H1 (cell line): ENCODE results near the gene TIAM2. TPM values are rescaled to one million over a fixed set of nuclear protein-coding genes. Genes with fewer than 3 reads are reported as not detected.
"Not testable (repeated sequence)": the region's sequence is repeated elsewhere in the genome, so short reads cannot be mapped to it uniquely, and the experiment has no call there.

Experiments
- CTCF ChIA-PET: fragments of 300-600 bp; sonication (Branson Sonifier 250); formaldehyde crosslinking; loops from one replicate; lab custom pipeline; 2021; ENCODE audit not compliant: partially characterized antibody; lab: Charles Lee
- POLR2A ChIA-PET: fragments of 300-600 bp; sonication (Branson Sonifier 250); formaldehyde crosslinking; loops from one replicate; lab custom pipeline; 2021; ENCODE audit warnings: inconsistent platforms; ENCODE audit not compliant: partially characterized antibody; lab: Charles Lee
- DNase-seq, 2 experiments: peaks; one replicate each; pipeline versions ENCODE4 v3.0.0 to v3.0.0-alpha.2; 2010 to 2022; ENCODE audit warnings: low spot score in 2 of 2, low read depth in 1 of 2, mixed read lengths in 1 of 2
- FAIRE-seq: peaks from 2 replicates; lab custom pipeline; 2011; peaks lifted over from hg19 to GRCh38; lab: Jason Lieb, UNC
- H2AFZ ChIP-seq: 2 replicates; pipeline ENCODE4 v1.8.1; 2012; ENCODE audit warnings: low read length, inconsistent platforms
- H2AK5ac ChIP-seq: 2 replicates; pipeline ENCODE4 v1.6.1; 2013; ENCODE audit warnings: low read depth, low read length
- H2BK120ac ChIP-seq: replicated peaks from 2 replicates; pipeline ENCODE3; 2013; ENCODE audit warnings: low read depth, low read length, inconsistent platforms
- H2BK12ac ChIP-seq: 2 replicates; pipeline ENCODE4 v1.6.1; 2013; ENCODE audit warnings: low read depth, low read length
- H2BK15ac ChIP-seq: 2 replicates; pipeline ENCODE4 v1.6.1; 2013; ENCODE audit warnings: low read length
- H2BK20ac ChIP-seq: 2 replicates; pipeline ENCODE4 v1.6.1; 2013; ENCODE audit warnings: low read length
- H2BK5ac ChIP-seq: 2 replicates; pipeline ENCODE4 v1.6.1; 2013; ENCODE audit warnings: low read depth, low read length
- H3K14ac ChIP-seq: 2 replicates; pipeline ENCODE4 v1.6.1; 2013; ENCODE audit warnings: inconsistent platforms; ENCODE audit not compliant: insufficient read length
- H3K18ac ChIP-seq: 2 replicates; pipeline ENCODE4 v1.6.1; 2013; ENCODE audit warnings: low read length; ENCODE audit errors: extremely low read depth
- H3K23ac ChIP-seq: 2 replicates; pipeline ENCODE4 v1.6.1; 2013; ENCODE audit warnings: inconsistent platforms; ENCODE audit not compliant: insufficient read length
- H3K23me2 ChIP-seq: 2 replicates; pipeline ENCODE4 v1.6.1; 2013; ENCODE audit warnings: low read depth, low read length
- H3K27ac ChIP-seq: 2 replicates; pipeline ENCODE4 v1.6.1; 2011; ENCODE audit warnings: low read depth, low read length, inconsistent platforms
- H3K27me3 ChIP-seq, 4 experiments: replicated peaks in 1 of 4; 1 replicate in 1 of 4; 2 replicates in 3 of 4; pipeline versions ENCODE4 v1.6.1 to v1.8.1; 2011 to 2013; ENCODE audit warnings: low read length in 3 of 4, mild to moderate bottlenecking in 3 of 4, inconsistent platforms in 2 of 4, mixed read lengths in 2 of 4, moderate library complexity in 1 of 4; ENCODE audit not compliant: control insufficient read depth in 3 of 4, insufficient read depth in 3 of 4; ENCODE audit errors: extremely low read depth in 1 of 4
- H3K36me3 ChIP-seq, 4 experiments: 2 replicates each; pipeline versions ENCODE4 v1.6.1 to v1.8.1; 2011 to 2013; ENCODE audit warnings: mild to moderate bottlenecking in 4 of 4, low read length in 3 of 4, moderate library complexity in 2 of 4, control low read depth in 1 of 4, inconsistent platforms in 1 of 4; ENCODE audit not compliant: insufficient read depth in 4 of 4, control insufficient read depth in 2 of 4
- H3K4ac ChIP-seq: replicated peaks from 2 replicates; pipeline ENCODE3; 2013; ENCODE audit warnings: low read length, low read depth, mixed read lengths, inconsistent platforms; ENCODE audit not compliant: insufficient read length
- H3K4me1 ChIP-seq, 4 experiments: replicated peaks in 1 of 4; 1 replicate in 1 of 4; 2 replicates in 3 of 4; pipeline versions ENCODE4 v1.6.1 to v1.8.1; 2011 to 2013; ENCODE audit warnings: low read length in 3 of 4, inconsistent platforms in 2 of 4, mixed read lengths in 1 of 4; ENCODE audit not compliant: insufficient read depth in 4 of 4, control insufficient read depth in 3 of 4
- H3K4me2 ChIP-seq, 2 experiments: 2 replicates each; pipeline versions ENCODE4 v1.6.1 to v1.8.1; 2011 to 2013; ENCODE audit warnings: low read depth in 2 of 2, low read length in 2 of 2, control low read depth in 1 of 2, inconsistent platforms in 1 of 2, mild to moderate bottlenecking in 1 of 2; ENCODE audit not compliant: insufficient read depth in 1 of 2
- H3K4me3 ChIP-seq, 4 experiments: fragments of 200-600, 300-600 bp in 1 of 4; sonication (generic), shearing (Covaris generic), sonication (Bioruptor Twin) in 1 of 4; 2 replicates each; pipeline versions ENCODE4 v1.5.1 to v1.8.1; 2011 to 2016; ENCODE audit warnings: low read length in 4 of 4, low read depth in 3 of 4, control low read depth in 2 of 4, inconsistent platforms in 2 of 4, mild to moderate bottlenecking in 2 of 4, mixed read lengths in 1 of 4, moderate library complexity in 1 of 4; ENCODE audit not compliant: insufficient read depth in 2 of 4; ENCODE audit errors: extremely low read depth in 1 of 4
- H3K56ac ChIP-seq: replicated peaks from 2 replicates; pipeline ENCODE3; 2013; ENCODE audit warnings: low read depth, mild to moderate bottlenecking, mixed read lengths, low read length, inconsistent platforms; ENCODE audit not compliant: insufficient read length
- H3K79me1 ChIP-seq: 2 replicates; pipeline ENCODE4 v1.6.1; 2013; ENCODE audit warnings: low read depth, low read length, control low read depth
- H3K79me2 ChIP-seq, 2 experiments: 2 replicates each; pipeline versions ENCODE4 v1.6.1 to v1.8.1; 2012 to 2013; ENCODE audit warnings: low read length in 2 of 2, mild to moderate bottlenecking in 2 of 2, inconsistent platforms in 1 of 2; ENCODE audit not compliant: insufficient read depth in 2 of 2, control insufficient read depth in 1 of 2
- H3K9ac ChIP-seq, 4 experiments: replicated peaks in 1 of 4; 1 replicate in 1 of 4; 2 replicates in 3 of 4; pipeline versions ENCODE4 v1.6.1 to v1.8.1; 2011 to 2013; ENCODE audit warnings: low read depth in 3 of 4, low read length in 3 of 4, control low read depth in 2 of 4, mild to moderate bottlenecking in 2 of 4, moderate library complexity in 2 of 4, inconsistent platforms in 1 of 4; ENCODE audit errors: extremely low read depth in 1 of 4
- H3K9me3 ChIP-seq, 2 experiments: 2 replicates each; pipeline versions ENCODE4 v1.6.1 to v1.8.1; 2012 to 2013; ENCODE audit warnings: mild to moderate bottlenecking in 2 of 2, moderate library complexity in 2 of 2, control low read depth in 1 of 2, inconsistent platforms in 1 of 2, low read depth in 1 of 2, low read length in 1 of 2, mixed read lengths in 1 of 2; ENCODE audit not compliant: insufficient read depth in 2 of 2
- H4K20me1 ChIP-seq, 2 experiments: replicated peaks in 1 of 2; 2 replicates each; pipeline versions ENCODE3 to v1.8.1; 2011 to 2013; ENCODE audit warnings: inconsistent platforms in 2 of 2, low read length in 2 of 2, mild to moderate bottlenecking in 1 of 2; ENCODE audit not compliant: insufficient read depth in 2 of 2, control insufficient read depth in 1 of 2
- H4K5ac ChIP-seq: 2 replicates; pipeline ENCODE4 v1.6.1; 2013; ENCODE audit warnings: low read length, low read depth, mixed read lengths, inconsistent platforms; ENCODE audit not compliant: insufficient read length
- H4K8ac ChIP-seq: 2 replicates; pipeline ENCODE4 v1.8.0; 2013; ENCODE audit warnings: mild to moderate bottlenecking, moderate library complexity, low read length, inconsistent platforms; ENCODE audit not compliant: insufficient read depth; ENCODE audit errors: extremely low read depth
- H4K91ac ChIP-seq: replicated peaks from 2 replicates; pipeline ENCODE3; 2013; ENCODE audit warnings: low read length, mixed read lengths, inconsistent platforms; ENCODE audit not compliant: insufficient read length
- RAD21 ChIP-seq, 2 experiments: IDR thresholded peaks in 1 of 2; conservative IDR thresholded peaks in 1 of 2; 2 replicates each; pipeline ENCODE4 v1.6.1; 2011; ENCODE audit warnings: low read depth in 2 of 2, low read length in 2 of 2, improper control_type of control experiment in 1 of 2, inconsistent platforms in 1 of 2, mild to moderate bottlenecking in 1 of 2, moderate library complexity in 1 of 2
- TEAD4 ChIP-seq: IDR thresholded peaks from 2 replicates; pipeline ENCODE4 v1.6.1; 2012; ENCODE audit warnings: low read depth, low read length, inconsistent platforms, mixed read lengths
- YY1 ChIP-seq: IDR thresholded peaks from 2 replicates; pipeline ENCODE4 v1.6.1; 2011; ENCODE audit warnings: low read depth, mild to moderate bottlenecking, low read length
- WGBS, 2 experiments: shearing (Covaris generic) in 1 of 2; methylation state at CpG; one replicate each; pipeline versions ENCODE4 v1.1.6 to v1.1.7; 2013 to 2015; ENCODE audit warnings: low lambda C conversion rate in 2 of 2, mixed read lengths in 2 of 2, inconsistent platforms in 1 of 2, low coverage in 1 of 2, missing lambda C conversion rate in 1 of 2; ENCODE audit not compliant: insufficient replicate concordance in 2 of 2, insufficient coverage in 1 of 2, insufficient read length in 1 of 2; ENCODE audit errors: extremely low coverage in 1 of 2, missing lambda C conversion rate in 1 of 2; 5-methylcytosine and 5-hydroxymethylcytosine counted together
- polyA plus RNA-seq, 7 experiments: library from polyadenylated mRNA; depleted of rRNA in 3 of 7; stranded (reverse) in 5 of 7; unstranded in 2 of 7; fragments of >200 nt in 5 of 7; fragments of 200-250 nt in 2 of 7; gene quantifications; 1 replicate in 5 of 7; 2 replicates in 1 of 7; 4 replicates in 1 of 7; pipeline versions ENCODE4 v1.2.1 to v1.2.3, GENCODE V29; 2011 to 2013; ENCODE audit warnings: missing spikeins in 2 of 7, mixed read lengths in 2 of 7
- total RNA-seq: library from RNA; stranded (reverse); fragmentation: NEBNext Ultra II Directional; extraction: Animal tissue kit (Norgen Biotek cat#: 25700); gene quantifications from 2 replicates; pipeline ENCODE4 v1.2.1, GENCODE V29; 2021
- TF ChIP-seq, protein P1 (sequence below), 3 experiments: IDR thresholded peaks; 1 replicate in 2 of 3; 2 replicates in 1 of 3; pipeline versions ENCODE4 v1.5.1 to v1.6.1; 2011; ENCODE audit warnings: low read length in 3 of 3, mild to moderate bottlenecking in 3 of 3, inconsistent platforms in 2 of 3, low read depth in 1 of 3, moderate library complexity in 1 of 3; ENCODE audit not compliant: insufficient read depth in 1 of 3; ENCODE audit errors: control extremely low read depth in 1 of 3

The TIAM2 gene
- total and polyA plus RNA-seq, 2 of the 8 experiments (the other 6 are each of a cell fraction or from before 2014, with no cell fraction given), result 7.4 to 23.9 TPM

DNA sequence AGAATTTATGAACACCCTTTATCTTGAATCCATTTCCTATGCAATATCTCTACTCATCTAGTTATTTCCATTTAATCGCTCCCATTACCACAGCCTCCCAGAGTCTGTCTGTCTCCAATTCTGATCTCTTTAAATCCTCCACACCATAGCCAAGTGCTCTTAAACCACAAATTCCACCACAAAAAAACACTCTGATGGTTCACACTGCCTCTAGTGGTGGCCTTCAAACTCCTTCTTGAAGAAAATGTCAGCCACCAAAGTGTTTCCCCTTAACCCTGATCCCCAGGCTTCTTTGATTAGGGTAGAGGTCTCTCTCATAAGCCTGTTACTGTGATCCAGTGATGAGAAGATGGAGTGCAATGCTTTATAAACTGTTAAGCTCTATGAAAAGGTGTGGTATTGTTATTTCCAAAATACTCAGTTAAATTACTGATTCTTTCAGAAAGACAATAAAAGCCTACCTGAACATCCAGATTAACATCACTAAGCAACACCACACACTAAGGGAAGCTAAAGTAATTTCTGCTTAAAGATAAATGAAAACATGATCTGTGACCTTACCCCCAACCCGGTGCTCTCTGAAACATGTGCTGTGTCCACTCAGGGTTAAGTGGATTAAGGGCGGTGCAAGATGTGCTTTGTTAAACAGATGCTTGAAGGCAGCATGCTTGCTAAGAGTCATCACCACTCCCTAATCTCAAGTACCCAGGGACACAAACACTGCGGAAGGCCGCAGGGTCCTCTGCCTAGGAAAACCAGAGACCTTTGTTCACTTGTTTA lies 273.2 kb downstream of the TIAM2 start:
- H3K23me2 ChIP-seq, H3K9me3 ChIP-seq, H3K9ac ChIP-seq, H4K91ac ChIP-seq, H3K79me1 ChIP-seq, H2BK15ac ChIP-seq, H3K23ac ChIP-seq, H3K14ac ChIP-seq, H2AK5ac ChIP-seq, H3K4ac ChIP-seq, H2BK5ac ChIP-seq, H3K18ac ChIP-seq, H2BK20ac ChIP-seq, H2BK12ac ChIP-seq, H4K8ac ChIP-seq, H4K5ac ChIP-seq, H3K4me3 ChIP-seq, H3K27ac ChIP-seq, H3K4me1 ChIP-seq, H2BK120ac ChIP-seq, H2AFZ ChIP-seq, H4K20me1 ChIP-seq, H3K27me3 ChIP-seq, H3K79me2 ChIP-seq, H3K4me2 ChIP-seq, DNase-seq, H3K56ac ChIP-seq: not testable (repeated sequence)
- CTCF ChIA-PET, result interaction anchor here (0.5 to 4.2 kb wide), 17 partner anchors 9 to 920 kb away, joined by 3 to 17 read pairs (median 4); no protein-coding TSS in a partner anchor
- POLR2A ChIA-PET, result interaction anchor here (0.6 to 1.7 kb wide), 2 partner anchors 9 to 267 kb away, joined by 3 to 5 read pairs; no protein-coding TSS in a partner anchor
- TF ChIP-seq YY1 (peak; percentile 57; the same call in 1 of the 2 replicates), RAD21 (IDR thresholded peaks at IDR 0.05 in 1 of 2, conservative IDR thresholded peaks at IDR 0.05 in 1 of 2; ENCODE audit: low read depth in 2 of 2, low read length in 2 of 2) (peak; percentile 37 to 44; a peak in 3 of 4 replicates), TEAD4 (0 out of 2 replicates have a peak, but pooled peaks have one; percentile 29)
- TF ChIP-seq, protein P1, sequence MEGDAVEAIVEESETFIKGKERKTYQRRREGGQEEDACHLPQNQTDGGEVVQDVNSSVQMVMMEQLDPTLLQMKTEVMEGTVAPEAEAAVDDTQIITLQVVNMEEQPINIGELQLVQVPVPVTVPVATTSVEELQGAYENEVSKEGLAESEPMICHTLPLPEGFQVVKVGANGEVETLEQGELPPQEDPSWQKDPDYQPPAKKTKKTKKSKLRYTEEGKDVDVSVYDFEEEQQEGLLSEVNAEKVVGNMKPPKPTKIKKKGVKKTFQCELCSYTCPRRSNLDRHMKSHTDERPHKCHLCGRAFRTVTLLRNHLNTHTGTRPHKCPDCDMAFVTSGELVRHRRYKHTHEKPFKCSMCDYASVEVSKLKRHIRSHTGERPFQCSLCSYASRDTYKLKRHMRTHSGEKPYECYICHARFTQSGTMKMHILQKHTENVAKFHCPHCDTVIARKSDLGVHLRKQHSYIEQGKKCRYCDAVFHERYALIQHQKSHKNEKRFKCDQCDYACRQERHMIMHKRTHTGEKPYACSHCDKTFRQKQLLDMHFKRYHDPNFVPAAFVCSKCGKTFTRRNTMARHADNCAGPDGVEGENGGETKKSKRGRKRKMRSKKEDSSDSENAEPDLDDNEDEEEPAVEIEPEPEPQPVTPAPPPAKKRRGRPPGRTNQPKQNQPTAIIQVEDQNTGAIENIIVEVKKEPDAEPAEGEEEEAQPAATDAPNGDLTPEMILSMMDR (IDR thresholded peaks at IDR 0.05; ENCODE audit: control extremely low read depth in 1 of 3, insufficient read depth in 1 of 3, low read depth in 1 of 3, low read length in 3 of 3), result peak in 2 of 3 experiments; percentile 44 to 69; a peak in 3 of 4 replicates
- H3K36me3 ChIP-seq, result peaks cover 0 to 14% (median 7%) of the 10 kb centered on the region in 4 experiments; a peak in 4 of 8 replicates
- 88% methylated on average over 3 of the region's 5 CpGs; no CpG with 5 or more reads in 1 of the 2 experiments for WGBS, 2 experiments
- FAIRE-seq, result peak; percentile 72
